SK-N-SH (cell line): ENCODE results near the gene SRPK1. TPM values are rescaled to one million over a fixed set of nuclear protein-coding genes. Genes with fewer than 3 reads are reported as not detected.

Experiments used
- CTCF ChIA-PET: fragments of 300-600, 350-600 bp; formaldehyde crosslinking; extraction: SDS; loops from one replicate; lab custom pipeline; 2021; lab: Yijun Ruan, JAX
- POLR2A ChIA-PET: fragments of 350-600 bp; sonication (Branson Sonifier 250); formaldehyde crosslinking; extraction: SDS; loops from one replicate; lab custom pipeline; 2020; ENCODE audit warnings: antibody characterized with exemption, inconsistent platforms; lab: Yijun Ruan, JAX
- DNase-seq: peaks from one replicate; pipeline ENCODE4 v3.0.0; 2012
- H2AFZ ChIP-seq: fragments of 200-600 bp; sonication (generic); 2 replicates; pipeline ENCODE4 v1.8.1; 2016; ENCODE audit warnings: antibody characterized with exemption, mild to moderate bottlenecking, low read depth
- H3F3A ChIP-seq: fragments of 200-600 bp; sonication (generic); replicated peaks from 2 replicates; pipeline ENCODE3; 2016; ENCODE audit warnings: antibody characterized with exemption, mild to moderate bottlenecking; ENCODE audit not compliant: insufficient read depth
- H3K27ac ChIP-seq, 2 experiments: fragments of 200-500 bp in 1 of 2; fragments of 200-600 bp in 1 of 2; sonication (Bioruptor generic) in 1 of 2; sonication (generic), shearing (Covaris generic) in 1 of 2; 2 replicates each; pipeline versions ENCODE4 v1.5.1 to v1.6.1; 2014 to 2016; ENCODE audit warnings: low read depth in 2 of 2, inconsistent platforms in 1 of 2, low read length in 1 of 2, mild to moderate bottlenecking in 1 of 2, mixed read lengths in 1 of 2
- H3K27me3 ChIP-seq: fragments of 200-600 bp; sonication (generic), shearing (Covaris generic); 2 replicates; pipeline ENCODE4 v1.6.1; 2016; ENCODE audit warnings: mixed run types; ENCODE audit not compliant: insufficient read depth
- H3K36me3 ChIP-seq, 2 experiments: fragments of 200-500 bp in 1 of 2; fragments of 200-600 bp in 1 of 2; sonication (Bioruptor generic) in 1 of 2; sonication (generic) in 1 of 2; replicated peaks in 1 of 2; 2 replicates each; pipeline versions ENCODE3 to v1.5.1; 2014 to 2016; ENCODE audit warnings: low read length in 1 of 2, mild to moderate bottlenecking in 1 of 2; ENCODE audit not compliant: insufficient read depth in 2 of 2, control insufficient read depth in 1 of 2
- H3K4me1 ChIP-seq, 2 experiments: fragments of 200-500 bp in 1 of 2; fragments of 200-600 bp in 1 of 2; sonication (Bioruptor generic) in 1 of 2; sonication (generic), shearing (Covaris generic) in 1 of 2; 2 replicates each; pipeline versions ENCODE4 v1.5.1 to v1.6.1; 2014 to 2016; ENCODE audit warnings: low read depth in 1 of 2, low read length in 1 of 2, mixed run types in 1 of 2; ENCODE audit not compliant: insufficient read depth in 2 of 2, control insufficient read depth in 1 of 2
- H3K4me2 ChIP-seq: fragments of 200-600 bp; sonication (generic), shearing (Covaris generic); 2 replicates; pipeline ENCODE4 v1.6.1; 2017; ENCODE audit warnings: mixed run types
- H3K4me3 ChIP-seq, 2 experiments: fragments of 200-500 bp in 1 of 2; fragments of 200-600 bp in 1 of 2; sonication (Bioruptor generic) in 1 of 2; sonication (generic), shearing (Covaris generic) in 1 of 2; 2 replicates each; pipeline versions ENCODE4 v1.5.1 to v1.8.1; 2014 to 2016; ENCODE audit warnings: low read depth in 2 of 2, inconsistent platforms in 1 of 2, low read length in 1 of 2, mild to moderate bottlenecking in 1 of 2, mixed read lengths in 1 of 2, moderate library complexity in 1 of 2
- H3K79me2 ChIP-seq: fragments of 200-600 bp; sonication (generic); 2 replicates; pipeline ENCODE4 v1.8.1; 2017; ENCODE audit warnings: mild to moderate bottlenecking; ENCODE audit not compliant: insufficient read depth
- H3K9ac ChIP-seq: fragments of 200-600 bp; sonication (generic); 2 replicates; pipeline ENCODE4 v1.6.1; 2017; ENCODE audit warnings: mixed run types
- H3K9me2 ChIP-seq: fragments of 200-600 bp; sonication (generic); 2 replicates; pipeline ENCODE4 v1.6.1; 2017; ENCODE audit warnings: mixed run types
- H3K9me3 ChIP-seq: fragments of 200-600 bp; sonication (generic); 2 replicates; pipeline ENCODE4 v1.6.1; 2017; ENCODE audit warnings: mixed run types, mild to moderate bottlenecking, moderate library complexity
- H4K20me1 ChIP-seq: fragments of 200-600 bp; sonication (generic); 2 replicates; pipeline ENCODE4 v1.6.1; 2017; ENCODE audit warnings: mild to moderate bottlenecking, mixed run types; ENCODE audit not compliant: insufficient read depth
- CHD2 ChIP-seq: fragments of 150-350 bp; IDR thresholded peaks from 2 replicates; pipeline ENCODE4 v1.6.1; 2018; ENCODE audit warnings: low read length; ENCODE audit not compliant: partially characterized antibody
- EP300 ChIP-seq, 2 experiments: IDR thresholded peaks; 2 replicates each; pipeline versions ENCODE4 v1.4.0 to v1.6.1; 2012; ENCODE audit warnings: borderline replicate concordance in 1 of 2, low read depth in 1 of 2, low read length in 1 of 2
- FOSL2 ChIP-seq: IDR thresholded peaks from 2 replicates; pipeline ENCODE4 v1.4.0; 2012; ENCODE audit warnings: low read depth, mild to moderate bottlenecking, moderate library complexity, borderline replicate concordance
- FOXJ3 ChIP-seq: sonication (generic); formaldehyde crosslinking; IDR thresholded peaks from 2 replicates; pipeline ENCODE4 v1.5.1; 2020; ENCODE audit warnings: mild to moderate bottlenecking, missing genetic modification reagents
- FOXM1 ChIP-seq: IDR thresholded peaks from 2 replicates; pipeline ENCODE4 v1.4.0; 2012; ENCODE audit warnings: low read depth, mild to moderate bottlenecking
- GATA2 ChIP-seq: sonication (generic); formaldehyde crosslinking; IDR thresholded peaks from 2 replicates; pipeline ENCODE4 v1.5.0; 2020; ENCODE audit warnings: mild to moderate bottlenecking, missing genetic modification reagents
- MXI1 ChIP-seq: IDR thresholded peaks from 2 replicates; pipeline ENCODE4 v1.6.1; 2012; ENCODE audit warnings: mild to moderate bottlenecking, low read depth, low read length, improper control_type of control experiment
- NFIC ChIP-seq: IDR thresholded peaks from 2 replicates; pipeline ENCODE4 v1.4.0; 2012; ENCODE audit warnings: borderline replicate concordance
- POLR2AphosphoS5 ChIP-seq: IDR thresholded peaks from 2 replicates; pipeline ENCODE4 v1.6.1; 2012; ENCODE audit warnings: low read depth, low read length
- RCOR1 ChIP-seq: fragments of 150-350 bp; IDR thresholded peaks from 2 replicates; pipeline ENCODE4 v1.6.1; 2017; ENCODE audit warnings: antibody characterized with exemption, low read length
- RXRA ChIP-seq: IDR thresholded peaks from 2 replicates; pipeline ENCODE4 v1.4.0; 2012; ENCODE audit warnings: low read depth, mild to moderate bottlenecking, borderline replicate concordance
- SIN3A ChIP-seq: IDR thresholded peaks from 2 replicates; pipeline ENCODE4 v1.6.1; 2012; ENCODE audit warnings: low read depth, mild to moderate bottlenecking, low read length, moderate library complexity, borderline replicate concordance
- TAF1 ChIP-seq: IDR thresholded peaks from 2 replicates; pipeline ENCODE4 v1.6.1; 2012; ENCODE audit warnings: low read depth, mild to moderate bottlenecking, low read length, moderate library complexity, borderline replicate concordance
- TEAD4 ChIP-seq: IDR thresholded peaks from 2 replicates; pipeline ENCODE4 v1.4.0; 2012; ENCODE audit warnings: mild to moderate bottlenecking, borderline replicate concordance; ENCODE audit not compliant: insufficient read depth
- YY1 ChIP-seq: IDR thresholded peaks from 2 replicates; pipeline ENCODE4 v1.4.0; 2012; ENCODE audit warnings: low read depth, mild to moderate bottlenecking
- WGBS: methylation state at CpG from one replicate; pipeline ENCODE4 v1.1.6; 2017; ENCODE audit warnings: low lambda C conversion rate; 5-methylcytosine and 5-hydroxymethylcytosine counted together
- polyA plus RNA-seq, 3 experiments: library from polyadenylated mRNA; depleted of rRNA; stranded (reverse); fragments of >200 nt; gene quantifications; 2 replicates each; pipeline ENCODE4 v1.2.3, GENCODE V29; 2012
- TF ChIP-seq, protein P1 (sequence below): fragments of 200-600 bp; sonication (generic); IDR thresholded peaks from 2 replicates; pipeline ENCODE4 v1.6.1; 2017; ENCODE audit warnings: antibody characterized with exemption, mild to moderate bottlenecking, moderate library complexity
- TF ChIP-seq, protein P2 (sequence below): IDR thresholded peaks from 2 replicates; pipeline ENCODE4 v1.4.0; 2012; ENCODE audit warnings: low read depth

The SRPK1 gene
- polyA plus RNA-seq, 1 of the 3 experiments (the other 2 are of a cell fraction): 10.6 TPM

DNA sequence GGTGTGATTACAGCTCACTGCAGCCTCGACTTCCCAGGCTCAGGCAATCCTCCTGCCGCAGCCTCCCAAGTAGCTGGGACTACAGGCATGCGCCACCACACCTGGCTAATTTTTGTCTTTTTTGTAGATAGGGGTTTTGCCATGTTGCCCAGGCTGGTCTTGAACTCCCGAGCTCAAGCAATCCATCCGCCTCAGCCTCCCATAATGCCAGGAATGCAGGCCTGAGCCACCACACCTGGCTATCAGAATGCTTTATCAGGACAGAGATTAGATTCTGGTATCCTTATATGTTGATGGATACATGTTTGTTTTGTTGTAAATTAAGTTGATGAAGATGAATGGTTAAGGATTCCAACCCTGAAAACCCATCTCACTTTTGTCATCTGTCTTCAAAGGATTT is 91.6 kb downstream of the SRPK1 start:
- Histone ChIP-seq H4K20me1 (no peaks in the 10 kb centered on the region), H3K36me3 (peaks cover 9 to 14% of the 10 kb centered on the region in 2 experiments), H3K4me1 (no peaks in the 10 kb centered on the region), H3F3A (peaks cover 2% of the 10 kb centered on the region), H3K27me3 (no peaks in the 10 kb centered on the region), H3K27ac (no peak overlapping the region)
- CTCF ChIA-PET: no interaction called here
- POLR2A ChIA-PET: no interaction called here
- DNase-seq: no peak
- TF ChIP-seq FOXM1 (no peak), YY1 (no peak), MXI1 (no peak), SIN3A (no peak), RXRA (no peak)
- TF ChIP-seq, protein P1, sequence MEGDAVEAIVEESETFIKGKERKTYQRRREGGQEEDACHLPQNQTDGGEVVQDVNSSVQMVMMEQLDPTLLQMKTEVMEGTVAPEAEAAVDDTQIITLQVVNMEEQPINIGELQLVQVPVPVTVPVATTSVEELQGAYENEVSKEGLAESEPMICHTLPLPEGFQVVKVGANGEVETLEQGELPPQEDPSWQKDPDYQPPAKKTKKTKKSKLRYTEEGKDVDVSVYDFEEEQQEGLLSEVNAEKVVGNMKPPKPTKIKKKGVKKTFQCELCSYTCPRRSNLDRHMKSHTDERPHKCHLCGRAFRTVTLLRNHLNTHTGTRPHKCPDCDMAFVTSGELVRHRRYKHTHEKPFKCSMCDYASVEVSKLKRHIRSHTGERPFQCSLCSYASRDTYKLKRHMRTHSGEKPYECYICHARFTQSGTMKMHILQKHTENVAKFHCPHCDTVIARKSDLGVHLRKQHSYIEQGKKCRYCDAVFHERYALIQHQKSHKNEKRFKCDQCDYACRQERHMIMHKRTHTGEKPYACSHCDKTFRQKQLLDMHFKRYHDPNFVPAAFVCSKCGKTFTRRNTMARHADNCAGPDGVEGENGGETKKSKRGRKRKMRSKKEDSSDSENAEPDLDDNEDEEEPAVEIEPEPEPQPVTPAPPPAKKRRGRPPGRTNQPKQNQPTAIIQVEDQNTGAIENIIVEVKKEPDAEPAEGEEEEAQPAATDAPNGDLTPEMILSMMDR: no peak
- TF ChIP-seq, all 33 proteins: peak for 0
- no peaks in the 10 kb centered on the region for H3K9me3 ChIP-seq
- 88% methylated on average over 5 of the region's 5 CpGs for WGBS
- no peak overlapping the region for H3K4me2 ChIP-seq
- H3K4me3 ChIP-seq: no peak overlapping the region
- no peak overlapping the region for H3K9ac ChIP-seq
- no peak overlapping the region for H2AFZ ChIP-seq
- no peaks in the 10 kb centered on the region for H3K79me2 ChIP-seq
- H3K9me2 ChIP-seq: no peaks in the 10 kb centered on the region

DNA sequence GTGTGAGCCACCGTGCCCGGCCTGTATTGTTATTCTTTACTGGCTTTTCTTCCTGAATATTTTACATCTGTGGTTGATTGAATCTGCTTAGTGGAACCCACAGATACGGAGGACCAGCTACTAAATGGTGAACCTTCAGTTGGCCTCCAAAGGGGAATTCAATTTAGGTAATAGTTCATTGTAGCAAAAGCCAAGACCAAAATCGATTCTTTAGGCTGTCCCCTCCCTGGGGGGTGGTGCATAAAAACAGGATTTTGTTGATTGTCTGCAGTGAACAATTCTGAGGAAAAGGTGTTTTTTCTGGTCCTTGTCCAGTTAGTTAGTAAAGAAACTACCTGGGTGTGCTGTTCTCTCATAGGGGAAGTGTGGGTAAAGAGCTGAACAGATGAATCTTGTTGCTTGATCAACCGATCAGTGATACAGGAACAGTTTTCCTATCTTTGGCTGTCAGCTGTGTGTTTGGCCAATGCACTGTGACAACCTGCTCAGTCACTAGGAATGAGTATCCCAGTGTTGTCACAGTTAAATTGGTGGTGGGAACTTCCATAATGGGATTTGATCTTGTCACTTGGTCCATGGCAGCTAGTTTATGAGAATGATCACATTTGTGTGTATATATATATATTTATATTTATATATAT is 96.2 kb downstream of the SRPK1 start:
- Histone ChIP-seq H3K4me2 (no peak overlapping the region), H3K9ac (no peak overlapping the region), H2AFZ (no peak overlapping the region), H3K9me3 (no peaks in the 10 kb centered on the region), H3K4me3 (no peak overlapping the region), H3K27ac (no peak overlapping the region), H4K20me1 (no peaks in the 10 kb centered on the region), H3F3A (no peaks in the 10 kb centered on the region), H3K9me2 (no peaks in the 10 kb centered on the region), H3K4me1 (no peaks in the 10 kb centered on the region), H3K36me3 (no peaks in the 10 kb centered on the region), H3K79me2 (no peaks in the 10 kb centered on the region), H3K27me3 (no peaks in the 10 kb centered on the region)
- 58% methylated on average over 5 of the region's 5 CpGs for WGBS
- POLR2A ChIA-PET: no interaction called here
- no peak for DNase-seq
- TF ChIP-seq TEAD4 (no peak), EP300 (IDR thresholded peaks at IDR 0.05; ENCODE audit: borderline replicate concordance in 1 of 2, low read depth in 1 of 2, low read length in 1 of 2) (no peak), CHD2 (no peak), TAF1 (no peak), POLR2AphosphoS5 (no peak), GATA2 (CRISPR knock-in tag) (no peak), FOXJ3 (CRISPR knock-in tag) (no peak), FOSL2 (no peak), MXI1 (no peak), RXRA (no peak), NFIC (no peak), RCOR1 (no peak)
- TF ChIP-seq, protein P2, sequence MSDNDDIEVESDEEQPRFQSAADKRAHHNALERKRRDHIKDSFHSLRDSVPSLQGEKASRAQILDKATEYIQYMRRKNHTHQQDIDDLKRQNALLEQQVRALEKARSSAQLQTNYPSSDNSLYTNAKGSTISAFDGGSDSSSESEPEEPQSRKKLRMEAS: no peak
- CTCF ChIA-PET: interaction anchor here (0.8 kb wide), 1 partner anchor 9 kb away, joined by 3 read pairs; no protein-coding TSS in a partner anchor
